ENCODE results near the gene ACBD4.
A peak's percentile ranks its signal among the peaks of the same experiment; 100 is the strongest.
"Not testable (repeated sequence)": the region's sequence is repeated elsewhere in the genome, so short reads cannot be mapped to it uniquely, and the experiment has no call there.

ACBD4 gene

GRCh38 chr17:45121055-45121454 lies 14.4 kb upstream of the ACBD4 start:
- DNase-seq, result no peak

GRCh38 chr17:45123076-45123770 lies 12.3 kb upstream of the ACBD4 start:
- no peak for DNase-seq

- no peak for DNase-seq
These were observed 11.3 kb upstream of the ACBD4 start for GRCh38 chr17:45123930-45124796.

GRCh38 chr17:45124797-45125122 lies 10.7 kb upstream of the ACBD4 start:
- DNase-seq, result not testable (repeated sequence)

- DNase-seq, result no peak
These were observed 10.0 kb upstream of the ACBD4 start for GRCh38 chr17:45125509-45125908.

- no peak for DNase-seq
These were observed 8.3 kb upstream of the ACBD4 start for GRCh38 chr17:45127207-45127547.

GRCh38 chr17:45127548-45128300 lies 7.8 kb upstream of the ACBD4 start:
- DNase-seq, result no peak

- no peak for DNase-seq
These were observed 7.2 kb upstream of the ACBD4 start for GRCh38 chr17:45128331-45128730.

- no peak for DNase-seq
These were observed 6.5 kb upstream of the ACBD4 start for GRCh38 chr17:45128989-45129388.

- no peak for DNase-seq
These were observed 6.0 kb upstream of the ACBD4 start for GRCh38 chr17:45129426-45129939.

GRCh38 chr17:45129940-45130680 lies 5.4 kb upstream of the ACBD4 start:
- no peak for DNase-seq

GRCh38 chr17:45130681-45131615 lies 4.5 kb upstream of the ACBD4 start:
- no peak for DNase-seq

- peak; percentile 53 for DNase-seq
These were observed 3.7 kb upstream of the ACBD4 start for GRCh38 chr17:45131616-45132319.

GRCh38 chr17:45132320-45132571 lies 3.2 kb upstream of the ACBD4 start, which contains the start of gene PLCD3:
TSS of gene PLCD3 (minus strand) at chr17:45132515. CDS start at chr17:45132410, 105 bp downstream.
- no peak for DNase-seq

GRCh38 chr17:45132572-45133463 lies 2.7 kb upstream of the ACBD4 start:
- DNase-seq, result peak; percentile 68

- no peak for DNase-seq
These were observed 698 bp downstream of the ACBD4 start for GRCh38 chr17:45135978-45136791.

GRCh38 chr17:45136846-45137560 lies 1.5 kb downstream of the ACBD4 start:
- no peak for DNase-seq

GRCh38 chr17:45137561-45138305 lies 2.2 kb downstream of the ACBD4 start:
- no peak for DNase-seq

Data from activated CD8-positive, alpha-beta memory T cell treated with anti-CD3 and anti-CD28 coated beads, Interleukin-2, amount 50 U/mL, for 4 hours (primary cell).